Lung (tissue), 12 donors: ENCODE measurements around the gene CERK. TPM values are rescaled to one million over a fixed set of nuclear protein-coding genes. Genes with fewer than 3 reads are reported as not detected.

Experiments used
- ATAC-seq: fragments of 200-7000 bp; cut with Tn5 transposase; one replicate; pipeline ENCODE4 v1.9.1; 2020; ENCODE audit warnings: moderate number of reproducible peaks; ENCODE audit not compliant: insufficient read depth, low FRiP score
- DNase-seq, 3 donors: peaks; one replicate each; pipeline ENCODE4 v3.0.0-alpha.2; 2013 to 2017
- H3K27ac ChIP-seq, 2 donors: one replicate each; pipeline ENCODE4 v1.5.1; 2013; ENCODE audit warnings: mild to moderate bottlenecking in 2 of 2, moderate library complexity in 2 of 2, control low read depth in 1 of 2, inconsistent platforms in 1 of 2, low read depth in 1 of 2, low read length in 1 of 2
- H3K27me3 ChIP-seq, 3 donors: one replicate each; pipeline ENCODE4 v1.5.1; 2013; ENCODE audit warnings: low read length in 2 of 3; ENCODE audit not compliant: control insufficient read depth in 3 of 3, insufficient read depth in 3 of 3
- H3K36me3 ChIP-seq, 4 donors: one replicate each; pipeline ENCODE4 v1.5.1; 2013; ENCODE audit warnings: low read length in 4 of 4, mild to moderate bottlenecking in 1 of 4, moderate library complexity in 1 of 4; ENCODE audit not compliant: control insufficient read depth in 4 of 4, insufficient read depth in 4 of 4
- H3K4me1 ChIP-seq, 5 donors: one replicate each; pipeline ENCODE4 v1.5.1; 2013; ENCODE audit warnings: low read length in 5 of 5, mild to moderate bottlenecking in 2 of 5, moderate library complexity in 1 of 5; ENCODE audit not compliant: control insufficient read depth in 5 of 5, insufficient read depth in 5 of 5
- H3K4me3 ChIP-seq: one replicate; pipeline ENCODE4 v1.5.1; 2013; ENCODE audit warnings: mild to moderate bottlenecking, control low read depth, moderate library complexity
- H3K9ac ChIP-seq, 2 donors: one replicate each; pipeline ENCODE4 v1.5.1; 2013; ENCODE audit warnings: low read length in 2 of 2, control low read depth in 1 of 2; ENCODE audit not compliant: insufficient read depth in 1 of 2
- H3K9me3 ChIP-seq, 4 donors: one replicate each; pipeline ENCODE4 v1.5.1; 2013; ENCODE audit warnings: low read length in 3 of 4, mild to moderate bottlenecking in 1 of 4, moderate library complexity in 1 of 4; ENCODE audit not compliant: control insufficient read depth in 4 of 4, insufficient read depth in 3 of 4
- CTCF ChIP-seq: IDR thresholded peaks from 2 replicates; pipeline ENCODE4 v1.5.1; 2012; ENCODE audit warnings: mild to moderate bottlenecking; ENCODE audit errors: control extremely low read depth, extremely low read depth
- WGBS, 2 donors: extraction: QIAGEN DNeasy Blood & Tissue Kit; methylation state at CpG; one replicate each; pipeline ENCODE4 v1.1.7; 2013; 5-methylcytosine and 5-hydroxymethylcytosine counted together
- polyA plus RNA-seq, 2 donors: library from polyadenylated mRNA; stranded (reverse); fragments of 200-250 nt; gene quantifications; one replicate each; pipeline ENCODE4 v1.2.1, GENCODE V29; 2013
- total RNA-seq, 2 donors: library from RNA; depleted of rRNA in 1 of 2; stranded (reverse); fragments of >200 nt in 1 of 2; gene quantifications; one replicate each; pipeline ENCODE4 v1.2.1, GENCODE V29; 2014 to 2021
- donor health status: control.
- donor health status: control.
- donor health status: Bipolar disorder and iron deficiency.
- donor health status: healthy.
- donor health status: DM: yes; HTN: yes; CAD: no.

Gene CERK
- total and polyA plus RNA-seq, 4 donors: 12.1 to 36.2 (median 31.7) TPM

DNA sequence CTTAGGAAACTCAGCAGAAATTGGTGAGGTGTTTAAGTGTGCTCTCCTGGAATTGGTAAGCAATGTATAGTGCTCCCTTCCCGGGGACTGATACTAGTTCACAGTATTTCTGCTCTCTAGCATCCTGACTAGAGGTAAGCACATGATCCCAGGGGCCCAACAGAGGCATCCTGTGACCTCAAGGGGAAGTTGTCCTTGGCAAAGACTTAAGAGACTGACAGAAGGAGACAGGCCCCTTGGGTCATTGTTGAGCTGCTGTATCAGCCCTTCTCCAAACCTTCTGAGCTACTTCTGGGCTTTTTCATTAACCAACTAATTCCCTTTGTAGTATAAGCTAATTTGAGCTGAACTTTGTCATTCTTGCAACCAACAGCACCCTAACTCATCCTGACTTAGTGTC is 20.1 kb upstream of the CERK start:
- Histone ChIP-seq H3K9me3 (no peaks in the 10 kb centered on the region), H3K4me3 (no peak overlapping the region), H3K36me3 (peaks cover 0 to 4% (median 0%) of the 10 kb centered on the region in 4 donors), H3K4me1 (peaks cover under 1 to 28% (median 16%) of the 10 kb centered on the region in 5 donors), H3K27me3 (no peaks in the 10 kb centered on the region), H3K27ac (no peak overlapping the region), H3K9ac (no peak overlapping the region)
- 54 to 78% methylated on average over 1 of the region's 1 CpG for WGBS, 2 donors
- ATAC-seq (no peak), DNase-seq (no peak)
- no peak for TF ChIP-seq CTCF

- Histone ChIP-seq H3K4me3 (no peak overlapping the region), H3K4me1 (peaks cover 0 to 26% (median 17%) of the 10 kb centered on the region in 5 donors), H3K36me3 (peaks cover 0 to 4% (median 0%) of the 10 kb centered on the region in 4 donors), H3K9ac (no peak overlapping the region), H3K27me3 (no peaks in the 10 kb centered on the region), H3K9me3 (no peaks in the 10 kb centered on the region), H3K27ac (no peak overlapping the region)
- WGBS, 2 donors: 78 to 92% methylated on average over 2 of the region's 2 CpGs
- DNase-seq (no peak), ATAC-seq (no peak)
- TF ChIP-seq CTCF: no peak
Observed at GRCh38 chr22:46757104-46757503, 19.1 kb upstream of the CERK start.

GRCh38 chr22:46756097-46756496 is 18.0 kb upstream of the CERK start:
- H3K27me3 ChIP-seq: no peaks in the 10 kb centered on the region
- ATAC-seq: no peak
- 96 to 100% methylated on average over 1 of the region's 1 CpG for WGBS, 2 donors
- no peaks in the 10 kb centered on the region for H3K9me3 ChIP-seq
- no peak for TF ChIP-seq CTCF
- no peak overlapping the region for H3K4me3 ChIP-seq
- H3K36me3 ChIP-seq: peaks cover 0 to 4% (median 0%) of the 10 kb centered on the region in 4 donors
- H3K9ac ChIP-seq: no peak overlapping the region
- peaks cover 2 to 32% (median 16%) of the 10 kb centered on the region in 5 donors for H3K4me1 ChIP-seq
- DNase-seq: no peak
- no peak overlapping the region for H3K27ac ChIP-seq

- peaks cover 0 to 4% (median 0%) of the 10 kb centered on the region in 4 donors for H3K36me3 ChIP-seq
- no peak for TF ChIP-seq CTCF
- DNase-seq (no peak), ATAC-seq (no peak)
- H3K27ac ChIP-seq: no peak overlapping the region
- 98 to 100% methylated on average over 2 of the region's 2 CpGs for WGBS, 2 donors
- no peaks in the 10 kb centered on the region for H3K9me3 ChIP-seq
- H3K4me1 ChIP-seq: peaks cover 3 to 38% (median 15%) of the 10 kb centered on the region in 5 donors
- H3K4me3 ChIP-seq: no peak overlapping the region
- H3K27me3 ChIP-seq: no peaks in the 10 kb centered on the region
- H3K9ac ChIP-seq: no peak overlapping the region
Observed at GRCh38 chr22:46755525-46755924, 17.5 kb upstream of the CERK start.
